GM18861 (cell line): ENCODE results near the gene IL17RE.

Experiments
- ATAC-seq: cut with Tn5 transposase; IDR thresholded peaks from one replicate; pipeline ENCODE4 v1.9.1; 2021; ENCODE audit not compliant: unreplicated experiment

IL17RE gene

DNA sequence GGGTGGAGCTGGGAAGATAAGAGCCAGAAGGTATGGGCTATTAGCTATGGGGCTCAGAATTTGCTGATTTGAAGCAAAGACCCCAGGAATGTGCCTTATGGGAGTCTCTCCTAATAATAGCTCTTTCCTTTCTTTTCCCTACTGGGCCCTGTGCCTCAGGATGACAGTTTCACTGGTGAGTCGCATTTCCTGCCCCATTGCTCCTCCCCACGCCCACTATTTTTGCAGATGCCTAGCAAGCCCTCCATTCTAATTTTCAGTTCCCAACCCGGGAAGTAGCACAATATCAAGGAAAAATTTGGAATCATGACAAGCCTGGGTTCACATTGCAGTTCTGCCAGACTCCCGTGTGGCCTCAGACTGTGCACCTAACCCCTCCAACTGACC, 583 bp downstream of the IL17RE start:
- no peak for ATAC-seq

- no peak for ATAC-seq
Measured at GRCh38 chr3:9903904-9904303, 1.3 kb downstream of the IL17RE start.

GRCh38 chr3:9906480-9906879, 3.8 kb downstream of the IL17RE start:
- ATAC-seq: no peak

GRCh38 chr3:9908286-9908685, 5.6 kb downstream of the IL17RE start:
- ATAC-seq: no peak

- no peak for ATAC-seq
Measured at GRCh38 chr3:9909221-9910013, 6.8 kb downstream of the IL17RE start.

GRCh38 chr3:9911863-9912262, 9.2 kb downstream of the IL17RE start:
- no peak for ATAC-seq

- ATAC-seq: no peak
Measured at GRCh38 chr3:9912294-9912935, 9.8 kb downstream of the IL17RE start.

DNA sequence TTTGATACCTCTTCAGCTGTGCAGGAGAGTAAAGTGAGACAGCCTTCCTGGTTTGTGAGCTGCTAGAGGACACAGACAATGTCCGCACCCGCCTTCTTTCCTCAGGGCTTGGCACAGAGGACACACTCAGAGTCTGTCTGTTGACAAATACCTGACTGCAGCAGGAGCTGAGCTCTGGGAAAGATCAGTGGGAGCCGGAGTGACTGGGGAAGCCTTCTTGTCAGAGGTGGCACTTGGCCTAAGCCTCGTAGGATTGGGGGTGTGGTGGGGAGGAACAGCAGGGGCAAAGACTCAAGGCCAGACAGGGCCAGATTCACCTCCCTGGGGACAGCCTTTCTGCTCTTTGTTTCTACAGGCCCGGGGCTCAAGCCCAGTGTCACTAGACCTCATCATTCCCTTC, 11.0 kb downstream of the IL17RE start:
- no peak for ATAC-seq

DNA sequence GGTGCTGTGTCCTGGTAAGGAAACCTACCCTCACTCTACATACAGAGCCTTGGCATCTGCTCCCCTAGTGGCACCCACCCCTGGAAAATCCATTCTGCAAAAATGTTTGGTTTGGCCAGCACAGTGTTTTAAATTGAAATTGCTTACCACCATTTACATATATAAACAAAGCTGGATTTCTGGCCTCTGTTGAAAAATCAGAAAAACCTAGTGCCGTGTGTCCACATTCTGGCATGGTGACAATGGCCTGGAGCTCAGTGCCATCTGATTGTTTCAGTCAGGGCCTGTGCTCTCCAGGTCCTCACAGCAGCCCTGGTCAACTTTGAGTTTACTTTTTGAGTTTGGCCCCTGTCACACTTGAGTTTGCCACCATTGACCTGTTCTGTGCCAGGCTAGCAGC, 11.4 kb downstream of the IL17RE start:
- ATAC-seq: no peak

- no peak for ATAC-seq
Measured at GRCh38 chr3:9914559-9915253, 12.1 kb downstream of the IL17RE start.

GRCh38 chr3:9915254-9916141, 12.8 kb downstream of the IL17RE start:
- no peak for ATAC-seq

GRCh38 chr3:9916346-9916733, 13.7 kb downstream of the IL17RE start:
- ATAC-seq: no peak

- no peak for ATAC-seq
Measured at GRCh38 chr3:9916734-9917680, 14.4 kb downstream of the IL17RE start, which contains the start of gene IL17RC. TSS of gene IL17RC (plus strand) at chr3:9917098. CDS start at chr3:9917316, 218 bp downstream.

GRCh38 chr3:9917820-9918219, 15.2 kb downstream of the IL17RE start:
- no peak for ATAC-seq

DNA sequence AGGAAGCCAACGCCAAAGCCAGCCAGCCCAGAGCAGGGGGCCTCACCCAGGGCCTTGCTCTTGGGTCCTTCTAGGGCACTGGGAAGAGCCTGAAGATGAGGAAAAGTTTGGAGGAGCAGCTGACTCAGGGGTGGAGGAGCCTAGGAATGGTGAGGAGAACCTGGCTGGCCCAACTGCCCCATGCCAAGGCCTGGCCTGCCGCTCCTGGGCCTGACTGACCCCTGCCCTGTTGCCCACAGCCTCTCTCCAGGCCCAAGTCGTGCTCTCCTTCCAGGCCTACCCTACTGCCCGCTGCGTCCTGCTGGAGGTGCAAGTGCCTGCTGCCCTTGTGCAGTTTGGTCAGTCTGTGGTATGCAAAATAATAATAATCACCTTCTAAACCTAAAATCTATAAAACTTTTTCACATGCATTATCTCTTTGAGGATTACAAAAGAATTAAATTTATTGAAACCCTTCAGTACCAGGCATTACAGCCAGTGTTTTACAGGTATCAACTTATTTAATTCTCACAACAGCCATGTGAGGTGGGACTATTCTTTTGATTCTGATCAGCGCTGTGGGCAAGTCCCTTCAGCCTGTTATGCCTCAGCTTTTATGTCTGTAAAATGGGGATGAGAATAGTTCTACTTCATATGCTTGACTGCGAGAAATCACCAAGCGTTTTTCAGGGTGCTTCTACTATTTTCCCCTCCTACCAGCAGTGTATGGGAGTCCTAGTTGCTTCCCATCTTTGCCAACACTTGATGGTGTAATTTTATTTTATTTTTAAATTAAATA, 15.8 kb downstream of the IL17RE start:
- no peak for ATAC-seq

GRCh38 chr3:9928158-9928557, 25.5 kb downstream of the IL17RE start:
- ATAC-seq: no peak

- no peak for ATAC-seq
Measured at GRCh38 chr3:9930804-9931418, 28.3 kb downstream of the IL17RE start.

DNA sequence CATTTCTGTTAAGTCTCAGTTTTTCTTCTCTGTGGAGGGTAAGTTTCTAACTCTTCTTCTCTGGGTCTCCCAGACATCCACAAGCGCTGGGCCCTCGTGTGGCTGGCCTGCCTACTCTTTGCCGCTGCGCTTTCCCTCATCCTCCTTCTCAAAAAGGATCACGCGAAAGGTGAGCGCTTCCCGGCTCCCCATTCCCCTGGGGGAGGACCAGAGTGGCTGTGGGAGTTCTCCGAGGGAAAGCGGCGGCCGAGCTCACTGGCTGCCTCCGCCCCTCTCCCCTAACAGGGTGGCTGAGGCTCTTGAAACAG, 29.8 kb downstream of the IL17RE start:
- no peak for ATAC-seq
